GM21423 (cell line): ENCODE results near the gene SMARCE1.
A peak's percentile ranks its signal among the peaks of the same experiment; 100 is the strongest.

ENCODE experiments used
- ATAC-seq: cut with Tn5 transposase; IDR thresholded peaks from one replicate; pipeline ENCODE4 v1.9.1; 2021; ENCODE audit warnings: mild to moderate bottlenecking, moderate library complexity; ENCODE audit not compliant: unreplicated experiment

SMARCE1 gene

DNA sequence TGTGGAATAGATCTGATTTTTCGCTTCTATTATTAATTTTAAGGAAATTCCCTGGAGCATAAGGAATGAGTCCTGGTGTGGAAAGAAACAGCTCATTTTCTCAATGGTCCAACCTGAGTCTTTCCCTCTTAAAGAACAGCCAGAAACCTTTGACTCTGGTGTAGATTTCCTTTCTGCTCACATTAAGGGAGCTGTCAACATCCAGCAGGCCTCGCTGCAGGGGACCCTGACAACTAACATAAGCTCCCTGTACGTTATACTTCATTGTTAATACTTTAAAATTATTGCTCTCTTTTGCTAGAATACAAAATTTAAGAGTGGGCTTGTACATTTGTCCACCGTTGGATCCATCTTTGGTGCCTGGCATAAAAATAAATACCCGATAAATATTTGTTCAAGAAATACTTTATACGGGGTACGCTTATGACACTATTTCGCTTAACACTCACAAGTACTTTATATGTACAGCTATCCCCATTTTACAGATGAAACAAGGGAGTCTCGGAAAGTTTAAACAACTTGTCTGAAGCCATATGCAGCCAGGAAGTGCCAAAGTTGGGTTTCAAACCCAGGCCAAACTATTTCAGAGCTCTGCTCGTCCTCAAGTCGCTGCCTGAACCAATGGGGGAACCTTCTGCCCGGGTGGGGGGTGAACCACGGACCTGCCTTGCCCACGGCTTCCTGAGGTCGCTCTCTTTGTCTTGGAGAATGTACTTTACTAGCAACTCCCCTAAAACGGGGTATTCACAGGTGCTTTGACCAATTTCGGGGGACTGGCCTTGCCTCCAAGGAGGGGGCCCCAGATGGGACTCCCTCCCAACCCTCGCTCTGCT lies 611 bp downstream of the SMARCE1 start:
- peak; percentile 40 for ATAC-seq

DNA sequence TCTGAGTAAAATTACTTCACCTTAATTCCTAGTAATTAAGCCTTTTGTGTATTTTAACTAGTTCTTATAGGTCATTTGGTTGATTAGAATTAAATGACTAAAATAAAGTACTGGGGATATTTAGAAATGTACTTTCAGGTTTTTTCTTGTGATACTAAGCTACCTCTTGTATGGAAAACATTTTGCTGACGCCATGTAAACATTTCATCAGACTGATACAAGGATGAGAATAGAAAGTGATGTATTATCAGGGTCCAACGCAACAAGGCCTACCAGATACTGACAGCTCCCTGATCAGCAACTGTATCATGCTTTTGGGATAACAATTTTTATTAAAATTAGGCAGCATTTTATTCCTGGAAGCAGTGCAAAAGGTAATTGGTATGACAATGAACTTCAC lies 1.7 kb downstream of the SMARCE1 start:
- no peak for ATAC-seq

DNA sequence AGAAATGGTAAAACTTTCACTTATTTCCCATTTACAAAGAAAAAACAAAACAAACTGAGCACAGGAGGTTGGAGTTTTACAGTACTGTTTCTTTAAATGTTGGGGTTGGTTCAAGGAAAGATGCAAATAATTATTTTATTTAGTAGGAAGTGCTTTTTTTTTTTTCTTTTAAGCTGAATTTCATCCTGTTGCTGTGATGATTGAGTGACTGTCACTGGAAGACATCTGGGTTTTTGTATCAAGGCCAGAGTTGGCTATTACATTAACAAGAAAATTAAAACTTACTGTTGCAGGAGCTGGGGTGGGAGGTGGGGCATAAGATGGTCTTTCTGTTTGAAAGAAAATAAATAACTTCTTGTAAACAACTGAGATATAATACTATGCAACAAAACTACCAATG lies 2.3 kb downstream of the SMARCE1 start:
- ATAC-seq = no peak

DNA sequence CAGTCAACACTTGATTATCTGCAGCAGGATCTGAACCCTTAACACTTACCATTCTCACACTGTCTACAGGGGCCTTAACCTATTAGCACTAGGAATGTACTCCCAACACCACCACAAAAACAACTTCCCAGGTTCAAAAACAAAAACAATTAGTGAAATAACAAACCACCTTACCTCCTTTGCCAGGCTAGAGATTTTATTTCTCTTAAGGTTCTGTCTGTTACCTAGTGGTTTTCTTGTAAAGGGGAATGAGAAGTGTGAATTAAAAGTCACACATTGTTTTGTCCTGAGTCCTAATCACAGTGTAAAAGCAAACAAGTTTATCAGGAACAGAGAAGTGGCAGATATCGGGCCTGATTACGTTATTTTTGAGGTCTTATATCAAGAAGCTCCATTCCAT lies 9.7 kb downstream of the SMARCE1 start:
- no peak for ATAC-seq

DNA sequence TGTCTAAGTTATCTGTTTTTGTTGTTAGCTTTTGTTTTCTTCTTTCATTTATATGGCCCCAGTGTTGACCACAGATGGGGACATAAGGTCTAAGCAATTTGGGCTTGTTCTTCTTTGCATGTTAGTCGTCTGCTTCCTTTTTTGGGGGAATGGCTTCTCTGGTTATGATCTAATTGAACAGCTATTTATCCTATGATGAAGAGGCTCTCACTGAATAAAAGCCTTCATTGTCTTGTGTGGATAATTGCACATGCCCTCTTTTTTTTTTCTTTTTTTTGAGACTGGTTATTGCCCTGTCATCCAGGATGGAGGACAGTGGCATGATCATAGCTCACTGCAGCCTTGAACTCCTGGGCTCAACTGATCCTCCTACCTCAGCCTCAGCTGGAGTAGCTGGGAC lies 13.7 kb downstream of the SMARCE1 start:
- ATAC-seq = no peak

DNA sequence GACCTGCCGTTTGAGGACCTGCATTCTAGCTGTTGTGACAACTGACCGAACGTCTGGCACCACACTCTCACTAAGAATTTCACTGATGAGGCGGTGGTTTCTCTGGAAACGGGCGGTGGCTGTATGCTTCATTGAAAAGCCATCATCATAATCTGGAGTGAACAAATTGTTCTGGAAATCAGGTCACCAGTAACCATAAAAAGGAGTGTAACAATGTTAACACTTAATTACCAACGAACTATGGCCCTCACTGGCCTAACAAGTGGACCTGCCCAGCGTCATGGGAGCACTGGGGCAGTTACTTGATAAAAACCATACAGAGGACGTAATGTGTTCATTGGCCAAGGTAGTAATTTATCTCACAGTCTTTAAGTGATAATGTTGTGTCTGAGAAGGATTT lies 15.4 kb downstream of the SMARCE1 start:
- ATAC-seq = no peak

DNA sequence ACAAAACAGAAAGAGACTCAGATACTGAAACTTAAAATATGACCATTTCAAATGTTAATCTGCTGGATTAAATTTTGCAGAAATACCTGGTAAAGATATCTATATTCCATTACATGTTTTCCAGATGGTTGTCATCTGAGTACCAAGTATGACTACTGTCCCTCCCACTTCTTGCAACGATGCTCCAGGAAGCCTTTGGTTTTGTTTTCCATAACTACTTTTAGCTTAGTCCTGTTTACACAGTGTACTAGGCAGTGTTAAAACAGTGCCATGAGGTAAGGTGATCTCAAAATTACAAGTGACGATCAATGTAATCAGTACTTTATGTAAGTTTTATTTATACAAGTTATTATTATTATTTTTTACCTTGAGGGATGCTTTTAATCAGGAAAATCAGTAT lies 17.8 kb downstream of the SMARCE1 start:
- no peak for ATAC-seq

DNA sequence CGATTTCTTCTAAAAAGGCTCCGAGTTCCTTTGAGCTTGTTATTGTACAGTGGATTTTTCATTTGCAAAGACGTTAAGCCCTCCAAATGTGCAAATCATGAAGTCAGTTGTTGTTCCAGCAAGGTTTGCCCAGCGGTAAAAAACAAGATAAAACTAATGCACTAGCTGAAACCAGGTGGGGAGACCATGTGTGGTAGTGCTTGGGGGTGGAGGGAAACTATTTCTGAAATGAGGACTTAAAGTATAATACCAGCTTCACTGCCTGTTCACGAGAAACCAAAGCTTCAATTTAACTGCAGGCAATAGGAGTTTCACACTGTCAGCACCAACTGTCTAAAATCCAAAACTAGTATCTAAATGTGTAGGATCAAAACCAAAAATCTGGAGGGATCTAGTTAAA lies 22.3 kb downstream of the SMARCE1 start:
- ATAC-seq = no peak

DNA sequence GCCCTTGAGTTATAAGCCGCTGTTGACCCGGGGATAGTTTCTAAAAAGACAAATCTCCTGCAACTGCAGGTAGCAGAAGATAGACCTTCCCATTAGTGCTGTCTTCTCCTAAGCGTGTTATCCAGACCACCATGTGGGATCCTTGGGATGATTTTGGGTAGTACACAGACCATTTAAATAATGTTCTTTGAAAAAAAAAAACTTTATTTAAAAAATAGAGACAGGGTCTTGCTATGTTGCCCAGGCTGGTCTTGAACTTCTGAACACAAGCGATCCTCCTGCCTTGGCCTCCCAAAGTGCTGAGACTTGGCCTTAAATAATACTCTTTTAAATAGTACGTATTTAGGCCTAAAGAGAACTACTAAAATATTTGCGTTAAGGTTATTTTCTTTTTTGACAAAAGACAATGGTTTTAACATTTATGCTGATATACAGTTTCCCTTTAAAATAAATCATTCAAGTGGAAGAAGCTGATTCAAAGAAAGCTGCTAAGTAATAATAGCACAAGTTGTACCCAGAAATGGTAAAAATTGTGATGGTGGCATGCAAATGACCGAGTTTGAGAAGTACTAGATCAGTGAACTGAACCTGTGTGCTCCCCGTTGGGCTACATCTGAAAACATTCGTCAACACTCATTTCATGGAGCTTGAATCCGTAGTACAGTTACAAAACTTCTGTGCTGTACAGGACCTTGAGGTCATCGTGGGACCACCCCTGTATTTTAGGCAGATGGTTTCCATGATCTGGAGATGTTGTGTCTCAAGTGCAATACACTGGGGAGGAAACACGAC lies 24.0 kb downstream of the SMARCE1 start:
- ATAC-seq = no peak

DNA sequence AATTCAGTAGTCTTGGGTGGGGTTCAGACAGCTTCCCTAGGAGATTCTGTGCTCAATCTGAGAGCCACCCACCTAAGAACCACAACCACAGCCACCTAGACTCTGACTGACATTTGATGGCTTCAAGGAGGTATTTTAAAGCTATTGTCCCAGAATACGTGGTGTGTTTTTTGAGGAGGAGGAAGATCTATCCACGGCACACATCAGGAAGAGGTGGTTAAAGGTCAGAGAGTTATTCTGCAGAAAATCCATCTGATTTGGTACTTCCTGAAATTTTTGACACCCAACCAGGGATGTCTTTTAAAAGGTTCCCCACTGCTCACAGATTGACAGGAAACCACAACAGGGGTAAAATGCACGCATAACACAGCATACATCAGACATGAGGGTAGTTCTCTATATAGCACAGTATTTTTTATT lies 25.1 kb downstream of the SMARCE1 start:
- no peak for ATAC-seq

DNA sequence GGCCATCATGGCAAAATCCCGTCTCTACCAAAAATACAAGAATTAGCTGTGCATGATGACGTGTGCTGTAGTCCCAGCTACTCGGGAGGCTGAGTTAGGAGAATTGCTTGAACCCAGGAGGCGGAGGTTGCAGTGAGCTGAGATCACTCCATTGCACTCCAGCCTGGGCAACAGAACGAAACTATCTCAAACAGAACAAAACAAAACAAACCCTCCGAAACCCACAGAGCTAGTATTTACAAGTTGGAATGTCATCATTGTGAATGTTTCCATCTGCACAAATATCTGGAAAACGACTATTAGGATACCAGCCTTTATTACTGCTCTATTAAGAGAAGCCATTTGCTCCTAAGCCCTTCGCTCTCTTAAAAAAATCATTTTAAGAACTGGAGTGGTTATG lies 26.0 kb downstream of the SMARCE1 start:
- no peak for ATAC-seq

DNA sequence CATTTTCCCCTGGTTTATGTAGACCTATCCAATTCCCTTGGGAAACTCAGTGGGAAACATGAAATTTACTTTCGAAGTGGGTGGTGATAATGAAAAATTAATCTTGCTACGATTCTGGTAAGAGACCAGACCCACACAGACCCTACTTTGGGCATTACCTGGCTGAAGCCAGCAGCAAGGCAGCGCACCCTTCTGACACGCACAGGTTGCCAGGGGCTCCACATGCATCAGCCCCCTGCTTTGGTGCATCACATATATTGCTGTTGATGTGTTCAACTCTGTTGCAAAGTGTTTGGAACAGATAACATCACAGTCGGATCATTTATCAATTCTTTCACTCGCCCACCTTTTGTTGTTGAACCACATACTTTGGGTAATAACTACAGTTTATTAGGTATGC lies 26.6 kb downstream of the SMARCE1 start:
- no peak for ATAC-seq

DNA sequence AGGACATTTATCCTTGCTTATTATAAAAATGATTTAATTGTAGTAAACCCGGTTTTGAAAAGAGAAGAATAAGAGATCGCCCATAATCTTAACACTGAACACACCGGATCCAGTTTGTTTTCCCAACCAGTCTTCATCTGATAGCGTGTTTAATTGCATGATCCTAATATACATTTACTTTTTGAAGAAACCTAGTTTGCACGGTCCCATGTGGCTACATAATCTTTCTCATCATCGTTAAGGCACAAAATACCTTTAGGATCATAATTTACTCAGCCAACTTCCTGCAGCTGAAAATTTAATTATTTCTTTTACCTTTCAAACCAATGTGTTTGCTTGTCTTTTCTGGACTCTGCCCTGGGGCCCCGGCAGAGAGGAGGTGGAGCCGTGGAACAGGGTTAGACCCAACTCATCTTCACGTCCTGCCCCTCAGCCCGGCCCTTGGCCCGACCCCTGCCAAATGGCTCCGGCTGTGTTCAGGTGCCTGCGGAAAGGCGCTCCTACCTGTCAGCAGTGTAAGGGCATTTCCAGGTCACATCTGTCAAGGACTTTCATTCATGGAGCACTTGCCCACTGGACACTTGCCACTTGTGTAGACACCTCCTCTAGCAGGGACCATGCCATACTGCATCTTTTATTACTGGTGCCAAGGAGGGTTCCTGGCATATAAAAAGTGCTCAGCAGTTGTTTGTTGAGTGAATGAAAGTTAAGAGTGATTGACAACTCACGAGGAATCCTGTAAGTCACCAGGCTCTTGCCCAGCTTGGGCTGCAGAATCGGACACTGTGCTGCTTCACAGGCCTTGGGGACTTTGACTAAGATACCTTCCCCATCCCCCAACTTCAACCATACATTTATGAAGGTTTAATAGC lies 28.6 kb downstream of the SMARCE1 start:
- ATAC-seq = no peak

DNA sequence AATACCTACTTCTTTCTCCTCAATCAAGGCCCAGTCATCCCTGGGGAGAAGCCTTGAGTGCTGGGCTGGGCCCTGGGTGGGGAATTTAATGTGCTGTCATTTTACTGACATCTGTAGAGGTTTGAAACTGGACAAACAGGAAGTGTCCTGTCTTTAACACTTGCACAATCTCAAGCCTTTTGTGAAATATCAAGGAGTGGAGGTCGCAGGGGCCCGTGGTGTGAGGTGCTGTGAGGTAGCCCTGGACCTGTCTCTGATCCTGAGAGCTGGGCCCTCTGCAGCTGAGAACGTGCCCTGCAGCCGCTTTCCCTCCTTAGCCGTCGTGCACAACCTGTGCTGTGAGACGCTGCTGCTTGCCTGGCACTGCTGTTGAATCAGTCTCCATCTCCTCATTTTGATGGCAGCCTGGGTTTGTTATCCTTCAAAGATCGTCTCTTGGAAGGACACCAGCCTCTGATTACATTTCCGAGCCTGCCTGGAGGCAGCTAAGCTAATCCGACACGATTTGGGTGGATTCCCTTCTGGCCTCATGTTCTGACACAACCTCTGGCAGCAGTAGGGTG lies 29.9 kb downstream of the SMARCE1 start:
- ATAC-seq = no peak

DNA sequence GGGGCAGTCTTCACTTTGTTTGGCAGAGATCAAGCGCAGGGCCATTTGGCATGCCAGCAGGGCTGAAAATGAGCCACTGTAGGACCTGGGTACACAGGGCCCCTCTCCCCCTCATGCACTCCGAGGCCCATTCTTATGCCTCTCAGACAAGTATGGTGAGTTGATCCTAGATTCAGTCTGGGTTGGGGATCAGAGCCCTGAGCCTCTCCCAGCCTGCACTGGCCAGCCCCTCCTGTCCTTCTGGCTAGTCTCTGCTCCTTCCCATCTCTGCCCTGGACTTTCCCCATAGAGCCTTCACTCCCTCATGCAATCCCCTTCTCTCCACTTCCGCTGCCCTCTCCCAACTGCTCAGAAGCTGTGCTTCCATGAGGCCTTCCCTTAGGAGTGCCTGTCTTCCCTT lies 31.0 kb downstream of the SMARCE1 start:
- ATAC-seq = no peak

DNA sequence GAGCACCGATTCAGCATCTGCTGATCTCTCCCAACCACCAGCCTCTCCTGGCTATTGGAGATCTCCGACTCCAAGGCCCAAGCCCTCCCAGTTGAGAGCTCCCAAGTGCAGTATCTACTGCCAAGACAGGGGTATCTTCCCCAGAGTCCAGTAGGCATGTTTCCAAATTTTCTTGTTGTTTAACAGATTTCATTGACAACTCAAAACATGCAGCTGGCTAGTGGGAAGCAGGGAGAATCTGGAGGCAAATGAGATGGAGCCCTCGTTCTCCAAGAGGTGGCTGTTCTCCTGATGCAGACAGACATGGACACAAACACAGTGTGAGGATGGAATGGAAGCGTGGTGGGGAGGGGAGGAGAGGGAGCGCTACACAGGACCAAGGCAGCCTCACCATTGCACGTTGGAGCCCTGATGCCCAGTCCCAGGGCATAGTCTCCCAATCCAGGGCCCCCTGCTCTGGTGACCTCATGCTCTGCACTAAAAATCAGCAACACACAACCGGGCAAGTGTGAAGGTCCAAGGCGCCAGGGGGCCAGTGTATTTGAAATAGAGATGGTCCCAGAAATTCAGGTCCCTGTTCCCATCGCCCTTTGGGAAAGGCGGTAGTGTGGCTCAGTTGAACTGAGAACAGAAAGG lies 31.7 kb downstream of the SMARCE1 start:
- ATAC-seq = no peak

DNA sequence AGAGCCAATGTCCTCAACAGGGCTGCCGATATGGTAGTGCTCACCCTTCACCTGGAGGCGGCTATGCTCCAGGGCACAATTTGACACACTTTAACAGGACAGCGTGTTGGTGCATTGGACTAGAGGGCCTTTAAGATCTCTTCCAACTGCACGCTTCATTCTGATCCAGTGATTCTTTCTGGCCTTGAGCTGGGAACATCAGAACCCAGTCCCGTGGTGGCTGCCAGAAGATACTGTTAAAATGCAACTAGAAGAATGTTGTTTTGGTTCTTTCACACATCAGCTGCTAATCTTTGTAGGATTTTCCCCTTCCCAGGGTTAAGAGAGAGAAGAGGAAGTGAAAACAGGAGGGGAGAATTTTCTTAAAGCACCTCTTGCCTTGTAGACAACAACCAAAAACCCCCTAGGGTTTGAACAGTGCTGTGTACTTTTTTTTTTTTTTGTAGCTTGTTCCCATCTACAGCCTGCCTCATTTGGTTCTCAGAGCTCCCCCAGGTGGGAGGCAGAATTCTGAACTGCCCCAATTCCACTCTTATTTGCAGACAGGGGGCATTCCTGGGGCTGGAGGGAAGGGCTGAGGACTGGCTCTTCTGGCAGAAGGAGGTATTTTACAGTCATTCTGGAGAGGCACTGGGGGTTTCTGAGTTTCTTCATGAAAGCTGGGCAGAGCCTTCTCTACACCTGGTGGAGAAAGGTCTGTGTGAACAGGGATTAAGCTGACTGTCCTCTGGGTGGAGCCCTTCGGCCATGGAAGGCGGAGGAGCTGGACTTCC lies 32.4 kb downstream of the SMARCE1 start:
- ATAC-seq = peak; percentile 72

DNA sequence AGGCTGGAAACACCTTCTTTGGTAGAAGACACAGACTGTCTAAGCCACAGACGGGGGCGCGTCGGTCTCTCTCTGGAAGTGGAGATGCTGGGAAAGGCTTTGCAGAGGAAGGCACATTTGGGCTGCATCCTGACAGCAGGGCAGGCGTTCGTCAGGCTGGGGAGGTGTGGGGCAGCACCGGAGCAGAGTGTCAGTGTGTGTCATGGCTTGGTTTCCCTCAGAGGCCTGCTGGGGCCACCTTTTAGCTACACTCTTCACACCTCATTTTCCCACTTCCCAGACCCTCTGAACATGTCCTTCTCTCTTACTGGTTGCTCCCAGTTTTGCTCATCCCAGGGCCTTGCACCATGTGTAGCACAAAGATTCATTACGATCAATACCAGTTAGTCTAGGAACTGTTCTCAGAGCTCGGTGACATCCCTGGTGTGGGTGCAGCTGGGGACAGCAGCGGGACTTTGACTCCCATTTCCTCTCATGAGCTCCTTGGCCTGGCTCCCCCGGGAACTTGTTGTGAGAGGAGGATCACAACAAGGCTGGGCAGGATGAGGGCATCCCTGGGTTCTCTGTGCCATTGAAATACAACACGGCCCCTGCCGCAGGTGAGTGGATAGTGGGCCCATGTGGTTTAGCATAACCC lies 33.1 kb downstream of the SMARCE1 start:
- no peak for ATAC-seq

DNA sequence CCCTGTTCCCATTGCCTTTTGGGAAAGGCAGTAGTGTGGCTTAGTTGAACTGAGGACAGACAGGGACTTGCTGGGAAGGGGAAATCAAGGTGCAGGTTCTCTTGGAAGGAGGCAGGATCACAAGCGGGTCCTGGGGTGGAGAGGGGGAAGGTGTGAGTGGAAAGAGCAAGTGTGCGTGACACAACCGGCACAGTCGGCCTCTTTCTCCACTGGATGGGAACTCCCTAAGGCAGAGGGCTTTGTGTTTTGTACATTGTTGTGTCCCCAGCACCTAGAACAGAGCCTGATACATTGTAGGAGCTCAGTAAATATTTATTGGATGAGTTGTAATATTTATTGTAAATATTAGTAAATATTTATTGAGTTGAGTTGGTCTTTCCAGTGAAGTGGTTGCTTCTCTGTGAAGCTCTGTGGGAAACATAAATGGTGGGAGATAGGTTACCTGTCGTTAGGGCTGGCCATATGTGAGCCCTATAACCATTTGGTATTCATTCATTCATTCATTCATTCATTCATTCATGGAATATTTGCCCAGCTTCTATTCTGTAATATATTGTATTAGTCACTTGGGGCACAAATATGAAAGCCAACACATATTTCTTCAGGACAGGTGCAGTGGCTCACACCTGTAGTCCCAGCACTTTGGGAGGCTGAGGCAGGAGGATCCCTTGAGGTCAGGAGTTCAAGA lies 34.0 kb downstream of the SMARCE1 start:
- ATAC-seq = no peak
